GM21526 (cell line): ENCODE data around the gene USP13.

Experiments used
- ATAC-seq: cut with Tn5 transposase; IDR thresholded peaks from one replicate; pipeline ENCODE4 v1.9.1; 2021; ENCODE audit warnings: moderate library complexity; ENCODE audit not compliant: unreplicated experiment, low FRiP score

Gene USP13

GRCh38 chr3:179731544-179731943 is 78.7 kb downstream of the USP13 start:
- ATAC-seq: no peak

DNA sequence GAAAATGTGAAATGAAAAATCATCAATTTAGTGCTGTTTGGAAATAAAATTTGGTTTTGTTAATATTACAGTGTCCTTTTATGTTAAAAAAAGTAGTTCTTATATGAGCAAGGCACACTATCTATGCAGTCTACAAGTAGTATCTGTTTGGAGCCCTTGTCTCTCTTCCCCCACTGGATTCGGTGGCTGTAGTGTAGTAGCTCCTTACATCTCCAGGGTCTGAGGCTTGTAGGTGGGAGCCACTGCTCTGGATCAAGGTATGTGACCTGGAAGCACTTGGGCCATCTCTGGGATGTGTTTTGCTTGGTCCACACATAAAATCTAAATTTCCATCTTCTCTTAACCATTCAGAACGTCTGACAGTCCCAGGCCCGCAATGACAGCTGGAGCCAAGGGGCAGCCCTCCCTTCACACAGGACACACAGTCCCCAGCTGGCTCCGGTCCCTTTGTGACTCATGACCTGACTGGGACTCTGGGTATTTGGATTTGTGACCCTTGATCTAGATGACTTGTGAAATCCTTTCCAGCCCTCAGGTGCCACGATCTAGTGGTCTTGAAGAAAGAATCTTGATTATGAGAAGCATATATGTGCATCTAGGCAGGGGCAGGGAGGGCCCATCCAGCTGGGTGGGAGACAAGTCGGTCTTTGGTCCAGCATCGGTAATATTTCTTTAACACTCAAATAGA is 80.0 kb downstream of the USP13 start:
- ATAC-seq: no peak

DNA sequence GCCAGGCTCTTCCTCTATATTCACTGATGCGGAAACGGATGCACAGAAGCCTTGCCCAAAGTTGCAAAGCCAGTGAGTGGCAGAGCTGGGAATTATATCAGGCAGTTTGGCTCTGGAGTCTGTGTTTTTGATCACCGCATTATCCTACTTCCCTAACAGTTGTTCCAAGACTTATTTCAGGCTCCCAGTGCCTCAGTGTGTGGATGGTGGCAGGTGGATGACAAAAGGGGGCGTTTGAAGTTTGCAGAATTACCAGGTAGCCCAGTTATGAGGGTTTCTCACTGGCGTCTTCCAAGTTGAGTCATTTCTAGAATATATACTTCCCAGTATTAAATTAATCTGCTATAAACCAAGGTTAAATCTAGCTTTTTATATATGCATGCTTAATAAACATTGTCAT is 81.0 kb downstream of the USP13 start:
- ATAC-seq: no peak

- no peak for ATAC-seq
Observed at GRCh38 chr3:179734497-179735281, 81.8 kb downstream of the USP13 start.

DNA sequence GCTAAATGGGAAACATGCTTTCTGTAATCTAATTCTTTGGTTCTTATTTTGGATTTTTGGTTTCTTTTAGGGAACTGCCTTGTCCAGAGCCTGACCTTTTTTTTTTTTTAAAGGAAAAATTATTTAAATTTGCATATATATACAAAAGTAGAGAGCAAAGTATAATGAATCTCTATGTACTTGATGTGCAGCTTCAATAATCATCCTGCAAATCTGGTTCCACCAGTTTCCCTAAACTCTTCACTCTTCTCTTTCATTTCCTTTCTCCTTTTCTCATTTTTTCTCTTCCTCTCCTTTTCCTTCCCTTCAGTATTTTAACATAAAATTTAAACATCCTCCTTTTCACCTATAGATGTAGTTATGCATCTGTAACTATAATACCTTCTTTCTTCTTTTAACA is 82.5 kb downstream of the USP13 start:
- no peak for ATAC-seq

- no peak for ATAC-seq
Observed at GRCh38 chr3:179738998-179739397, 86.2 kb downstream of the USP13 start.

DNA sequence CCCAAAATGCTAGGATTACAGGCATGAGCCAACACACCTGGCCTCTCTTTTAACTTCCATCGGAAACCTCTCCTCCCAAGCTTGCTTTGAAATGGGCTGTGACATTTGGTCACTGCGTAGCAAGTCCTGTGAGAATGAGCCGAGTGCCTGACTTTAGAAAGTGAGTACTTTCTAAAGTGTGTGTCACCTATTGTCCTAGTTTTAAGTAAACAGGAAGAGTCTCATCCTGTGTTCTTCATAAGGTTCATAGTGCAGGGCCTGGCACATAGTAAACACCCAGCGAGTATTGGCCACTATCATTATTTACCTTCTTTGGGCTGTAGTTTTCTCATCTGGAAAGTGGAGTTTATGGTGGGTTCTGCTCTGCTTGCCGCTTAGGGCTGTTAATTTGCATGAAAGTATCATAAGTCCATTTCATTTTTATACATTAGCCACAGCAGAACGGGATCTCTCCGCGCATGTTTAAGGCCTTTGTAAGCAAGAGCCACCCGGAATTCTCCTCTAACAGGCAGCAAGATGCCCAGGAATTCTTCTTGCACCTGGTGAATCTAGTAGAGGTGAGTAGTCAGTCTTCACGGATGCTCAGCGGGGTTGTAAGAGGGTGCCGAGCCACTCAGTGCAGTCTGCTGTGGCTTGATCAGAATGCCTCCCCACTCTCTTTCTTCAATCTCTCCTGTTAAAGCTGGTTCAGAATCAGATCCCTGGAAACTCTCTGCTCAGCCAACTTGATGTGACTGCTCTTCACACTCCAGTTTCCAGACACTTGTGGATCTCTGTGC is 87.2 kb downstream of the USP13 start:
- ATAC-seq: no peak

DNA sequence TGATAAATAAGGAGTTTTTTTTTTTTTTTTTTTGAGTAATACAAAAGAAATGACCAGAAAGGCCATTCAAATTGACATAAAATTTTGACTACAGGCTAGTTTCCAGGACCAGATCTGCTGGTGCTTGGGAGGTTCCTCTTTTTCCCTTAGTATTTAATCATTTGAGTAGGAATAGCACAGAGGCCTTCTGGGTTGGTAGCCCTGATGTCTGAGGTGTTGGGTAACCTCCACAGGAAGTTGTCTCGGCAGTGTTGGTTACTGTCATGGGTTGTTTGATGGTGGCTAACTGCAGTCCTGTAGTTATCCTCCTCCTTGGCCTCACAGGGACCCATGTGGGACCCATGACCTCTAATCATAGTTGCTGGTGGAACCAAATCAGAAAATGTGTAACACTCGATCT is 91.1 kb downstream of the USP13 start:
- ATAC-seq: no peak

DNA sequence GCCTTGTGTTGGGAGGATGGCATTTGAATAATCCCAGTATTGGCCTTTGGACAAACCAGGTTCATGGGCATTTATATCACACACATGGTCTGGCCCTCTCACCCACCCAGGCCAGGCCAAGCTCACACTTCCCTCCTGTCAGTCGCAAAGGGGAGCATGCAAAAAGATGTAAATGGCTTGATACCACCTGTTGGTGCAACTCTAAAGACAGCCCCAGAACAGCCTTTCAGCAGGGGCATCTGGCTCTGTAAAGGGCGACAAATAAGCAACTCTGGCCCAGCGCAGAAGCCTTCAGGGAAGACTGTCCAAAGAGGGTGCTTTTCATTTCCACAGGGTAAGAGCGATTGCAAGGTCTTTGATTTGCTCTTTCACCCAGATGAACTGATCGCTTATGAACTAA is 91.8 kb downstream of the USP13 start:
- no peak for ATAC-seq

- no peak for ATAC-seq
Observed at GRCh38 chr3:179745079-179745478, 92.2 kb downstream of the USP13 start.

GRCh38 chr3:179745716-179746115 is 92.9 kb downstream of the USP13 start:
- ATAC-seq: no peak

DNA sequence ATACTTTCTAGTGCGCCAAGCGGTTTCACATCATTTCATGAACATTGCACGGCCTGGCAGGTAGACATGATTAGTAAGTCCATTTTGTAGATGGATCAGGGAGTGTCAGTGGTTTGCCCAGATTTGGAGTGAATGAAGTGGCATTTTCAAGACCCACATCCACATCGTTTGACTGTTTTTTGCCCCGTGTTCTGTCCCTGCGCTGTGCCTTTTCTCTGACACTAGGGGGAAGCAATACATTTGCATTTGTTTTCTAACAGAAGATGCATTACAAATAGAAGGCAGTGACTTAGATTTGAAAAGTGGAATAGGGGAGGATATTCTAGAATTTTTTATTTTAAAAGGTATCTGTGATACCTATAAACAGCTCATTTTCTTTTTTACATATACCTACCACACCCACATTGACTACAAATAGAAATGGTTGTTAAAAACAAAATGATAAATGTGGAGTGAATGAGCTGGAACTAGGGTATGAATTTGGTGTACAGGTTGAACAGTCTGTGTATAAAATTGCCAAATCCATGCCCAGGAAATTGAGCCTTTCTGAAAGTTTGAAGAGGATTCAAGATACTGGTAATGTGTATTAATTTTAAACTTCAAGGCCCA is 98.0 kb downstream of the USP13 start:
- no peak for ATAC-seq

DNA sequence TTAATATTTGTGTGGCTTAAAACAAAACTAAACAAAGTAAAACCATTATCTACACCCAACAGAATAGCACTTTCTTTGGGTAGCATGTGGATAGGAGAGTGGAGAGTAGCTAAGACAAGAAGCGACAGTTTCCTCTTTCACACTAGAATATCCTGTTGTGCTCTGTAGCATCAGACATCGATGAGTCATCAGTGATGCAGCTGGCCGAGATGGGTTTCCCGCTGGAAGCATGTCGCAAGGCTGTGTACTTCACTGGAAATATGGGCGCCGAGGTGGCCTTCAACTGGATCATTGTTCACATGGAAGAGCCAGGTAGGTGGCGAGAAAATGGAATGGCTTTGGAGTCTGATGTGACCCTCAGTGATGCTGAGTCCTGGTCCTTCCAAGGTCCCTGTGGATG is 108.1 kb downstream of the USP13 start:
- ATAC-seq: no peak

- ATAC-seq: no peak
Observed at GRCh38 chr3:179765396-179765795, 112.6 kb downstream of the USP13 start.

DNA sequence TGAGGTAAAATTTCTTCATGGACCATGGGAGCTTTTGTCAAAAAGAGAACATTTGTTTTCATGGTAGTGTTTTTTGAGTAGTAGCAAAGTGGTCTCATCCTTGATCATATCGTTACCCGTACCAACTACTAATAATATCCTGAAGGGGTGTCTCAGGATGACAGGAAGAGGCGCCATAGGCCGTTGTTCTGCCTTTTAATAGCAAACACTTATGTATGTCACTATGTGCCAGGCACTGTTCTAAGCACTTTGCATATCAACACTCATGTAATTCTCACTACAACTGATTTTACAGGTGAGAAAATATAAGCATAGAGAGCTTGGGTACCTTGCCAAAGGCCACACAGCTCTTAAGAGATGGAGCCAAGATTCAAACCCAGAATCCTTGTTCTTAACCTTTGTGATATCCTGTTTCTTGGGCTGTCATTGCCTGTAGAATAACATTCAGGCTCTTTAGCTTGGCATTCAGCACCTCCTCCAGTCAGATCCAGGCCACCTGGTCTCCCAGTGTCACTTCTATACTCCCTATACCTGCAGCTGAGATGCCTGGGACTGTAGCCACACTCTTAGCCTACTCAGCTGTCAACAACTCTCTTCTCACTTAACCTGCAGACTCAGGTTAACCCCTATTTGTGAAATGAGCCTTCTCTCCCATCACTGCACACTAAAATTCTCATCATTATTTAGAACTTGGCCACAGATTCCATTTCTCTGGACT is 113.7 kb downstream of the USP13 start:
- no peak for ATAC-seq

GRCh38 chr3:179768080-179768479 is 115.2 kb downstream of the USP13 start:
- ATAC-seq: no peak

DNA sequence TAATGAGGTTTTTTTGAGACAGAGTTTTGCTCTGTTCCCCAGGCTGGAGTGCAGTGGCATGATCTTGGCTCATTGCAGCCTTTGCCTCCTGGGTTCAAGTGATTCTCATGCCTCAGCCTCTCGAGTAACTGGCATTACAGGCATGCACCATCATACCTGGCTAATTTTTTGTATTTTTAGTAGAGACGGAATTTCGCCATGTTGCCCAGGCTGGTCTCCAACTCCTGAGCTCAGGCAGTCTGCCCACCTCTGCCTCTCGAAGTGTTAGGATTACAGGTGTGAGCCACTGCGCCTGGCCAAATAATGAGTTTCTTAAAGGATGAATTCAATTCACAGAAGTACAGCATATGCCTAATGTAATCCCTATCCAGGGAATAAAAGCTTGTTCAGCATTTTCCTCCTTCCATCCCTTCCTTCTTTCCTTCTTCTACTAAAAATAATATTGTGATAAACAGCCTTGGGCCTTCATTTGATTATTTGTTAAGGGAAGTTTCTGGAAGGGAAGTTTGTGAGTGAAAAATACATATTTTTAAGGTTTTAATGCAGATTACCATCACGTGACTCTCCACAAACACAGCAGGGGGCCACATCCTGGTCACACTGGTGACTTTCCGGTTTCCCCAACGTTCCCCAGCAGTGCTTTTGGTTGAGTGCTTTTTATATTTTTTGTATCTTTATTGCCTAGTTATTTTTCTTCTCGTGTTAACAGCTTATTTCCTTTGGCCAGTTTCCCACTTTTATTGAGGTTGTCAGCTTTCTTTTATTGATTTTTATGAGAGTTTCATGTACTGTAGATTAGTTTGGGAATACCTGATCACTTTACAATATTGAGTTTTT is 116.8 kb downstream of the USP13 start:
- no peak for ATAC-seq

GRCh38 chr3:179771797-179772196 is 119.0 kb downstream of the USP13 start:
- ATAC-seq: no peak

DNA sequence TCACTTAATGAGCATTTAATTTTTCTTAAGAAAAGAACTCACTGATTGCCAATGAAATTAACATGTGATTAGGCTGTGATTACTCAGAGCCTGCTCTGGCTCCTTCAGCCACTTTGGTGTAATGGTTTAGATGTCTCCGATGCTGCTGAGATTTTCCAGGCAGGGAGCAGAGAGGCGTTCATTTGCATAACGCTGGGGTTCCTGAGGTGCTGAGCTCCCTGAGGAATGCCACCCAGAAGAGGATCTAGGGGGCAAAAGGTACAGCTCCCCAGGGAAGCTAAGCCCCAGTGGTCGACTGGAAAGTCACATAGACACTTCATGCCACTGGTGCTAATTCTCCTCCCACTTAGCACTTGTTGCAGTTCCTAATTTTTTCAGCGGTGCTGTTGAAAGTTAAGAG is 119.5 kb downstream of the USP13 start:
- ATAC-seq: no peak
